Vagina (tissue), 2 donors: Measurements from ENCODE around the gene ITM2C.

ENCODE experiments used
- POLR2A ChIP-seq, 2 donors: fragments of 450-650 bp; IDR thresholded peaks; one replicate each; pipeline ENCODE4 v1.6.1; 2017; ENCODE audit warnings: antibody characterized with exemption in 2 of 2, mild to moderate bottlenecking in 2 of 2, moderate library complexity in 2 of 2
- POLR2AphosphoS5 ChIP-seq, 2 donors: sonication (generic); formaldehyde crosslinking; IDR thresholded peaks; one replicate each; pipeline ENCODE4 v1.9.0; 2017; ENCODE audit warnings: antibody characterized with exemption in 2 of 2, mild to moderate bottlenecking in 2 of 2, low read depth in 1 of 2; ENCODE audit not compliant: insufficient read depth in 1 of 2
- TF ChIP-seq, protein P1 (sequence below), 3 experiments: fragments of 450-650 bp in 2 of 3; fragments of 200-600 bp in 1 of 3; sonication (generic) in 1 of 3; IDR thresholded peaks; one replicate each; pipeline ENCODE4 v1.5.1; 2017 to 2019; ENCODE audit warnings: antibody characterized with exemption in 3 of 3, mild to moderate bottlenecking in 2 of 3, moderate library complexity in 2 of 3

DNA sequence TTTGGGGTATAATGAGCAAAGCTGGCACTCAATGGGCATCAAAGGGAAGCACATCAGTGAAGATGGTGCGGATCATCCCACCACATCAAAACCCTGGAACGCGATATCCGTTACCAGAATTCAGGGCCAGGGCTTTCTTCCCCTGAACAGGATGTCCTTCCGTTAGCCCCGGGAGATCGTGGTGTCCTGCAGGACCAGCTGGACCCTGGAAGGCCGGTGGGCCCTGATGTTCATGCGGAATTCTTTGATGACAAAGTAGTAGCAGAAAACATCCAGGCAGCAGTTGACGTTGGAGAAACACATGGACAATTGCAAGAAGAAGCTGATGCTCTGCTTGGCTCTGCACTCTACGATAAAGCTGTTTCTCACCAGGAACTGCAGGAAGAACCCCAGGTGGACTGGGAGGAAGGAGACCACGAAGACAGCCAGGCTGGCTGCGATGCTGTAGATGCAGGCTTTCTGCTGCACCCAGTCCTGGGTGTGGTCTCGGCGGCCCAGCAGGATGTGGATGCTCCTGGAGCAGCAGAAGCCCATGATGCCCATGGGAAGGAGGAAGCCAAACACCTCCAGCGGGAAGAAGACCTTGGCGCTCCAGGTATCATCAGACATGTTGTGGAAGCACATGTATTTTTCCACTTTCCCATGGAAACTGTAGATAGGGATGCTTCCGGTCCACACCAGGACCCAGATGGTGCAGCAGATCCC, 45.3 kb downstream of the ITM2C start:
- TF ChIP-seq, protein P1, sequence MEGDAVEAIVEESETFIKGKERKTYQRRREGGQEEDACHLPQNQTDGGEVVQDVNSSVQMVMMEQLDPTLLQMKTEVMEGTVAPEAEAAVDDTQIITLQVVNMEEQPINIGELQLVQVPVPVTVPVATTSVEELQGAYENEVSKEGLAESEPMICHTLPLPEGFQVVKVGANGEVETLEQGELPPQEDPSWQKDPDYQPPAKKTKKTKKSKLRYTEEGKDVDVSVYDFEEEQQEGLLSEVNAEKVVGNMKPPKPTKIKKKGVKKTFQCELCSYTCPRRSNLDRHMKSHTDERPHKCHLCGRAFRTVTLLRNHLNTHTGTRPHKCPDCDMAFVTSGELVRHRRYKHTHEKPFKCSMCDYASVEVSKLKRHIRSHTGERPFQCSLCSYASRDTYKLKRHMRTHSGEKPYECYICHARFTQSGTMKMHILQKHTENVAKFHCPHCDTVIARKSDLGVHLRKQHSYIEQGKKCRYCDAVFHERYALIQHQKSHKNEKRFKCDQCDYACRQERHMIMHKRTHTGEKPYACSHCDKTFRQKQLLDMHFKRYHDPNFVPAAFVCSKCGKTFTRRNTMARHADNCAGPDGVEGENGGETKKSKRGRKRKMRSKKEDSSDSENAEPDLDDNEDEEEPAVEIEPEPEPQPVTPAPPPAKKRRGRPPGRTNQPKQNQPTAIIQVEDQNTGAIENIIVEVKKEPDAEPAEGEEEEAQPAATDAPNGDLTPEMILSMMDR (IDR thresholded peaks at IDR 0.05): no peak
- TF ChIP-seq POLR2A (IDR thresholded peaks at IDR 0.05) (no peak), POLR2AphosphoS5 (IDR thresholded peaks at IDR 0.05; ENCODE audit: insufficient read depth in 1 of 2, low read depth in 1 of 2) (no peak)
